ENCODE measurements around the gene PERP. TPM values are rescaled to one million over a fixed set of nuclear protein-coding genes. Genes with fewer than 3 reads are reported as not detected.

The PERP gene
- 10 to 100 TPM; 21.1 to 23.7 TPM for total RNA-seq

- Histone ChIP-seq H3K4me3 (peak within 1 kb of the TSS; percentile 86), H3K4me1 (ENCODE audit: control insufficient read depth in 1 of 2, low read depth in 2 of 2) (peaks cover 13 to 34% of the 10 kb centered on the region in 2 donors), H3K36me3 (no peaks in the 10 kb centered on the region), H3K27ac (peak within 1 kb of the TSS; percentile 56 to 67), H3K27me3 (replicated peaks; ENCODE audit: insufficient read depth) (no peaks in the 10 kb centered on the region), H3K9me3 (no peaks in the 10 kb centered on the region)
- ATAC-seq (ENCODE audit: insufficient number of reproducible peaks, low FRiP score, low read depth), result peak; percentile 54
- no peak for DNase-seq (ENCODE audit: low spot score)
- no peak for TF ChIP-seq CTCF (IDR thresholded peaks at IDR 0.05)
Measured at GRCh38 chr6:138107078-138107751, at the start of gene PERP. PERP (minus strand) TSS chr6:138107419; CDS start chr6:138107340, 79 bp downstream.

GRCh38 chr6:138155443-138155842 is 48.2 kb upstream of the PERP start:
- ATAC-seq (ENCODE audit: insufficient number of reproducible peaks, low FRiP score, low read depth), result no peak
- no peak for TF ChIP-seq CTCF (IDR thresholded peaks at IDR 0.05)

GRCh38 chr6:138146544-138146943 is 39.3 kb upstream of the PERP start:
- ATAC-seq (ENCODE audit: insufficient number of reproducible peaks, low FRiP score, low read depth) (no peak), DNase-seq (ENCODE audit: low spot score) (no peak)
- Histone ChIP-seq H3K36me3 (no peaks in the 10 kb centered on the region), H3K4me3 (no peak overlapping the region), H3K27me3 (replicated peaks; ENCODE audit: insufficient read depth) (no peaks in the 10 kb centered on the region), H3K9me3 (no peaks in the 10 kb centered on the region), H3K4me1 (ENCODE audit: control insufficient read depth in 1 of 2, low read depth in 2 of 2) (no peaks in the 10 kb centered on the region), H3K27ac (no peak overlapping the region)
- no peak for TF ChIP-seq CTCF (IDR thresholded peaks at IDR 0.05)

More at GRCh38 chr6:138155443-138155842, 48.2 kb upstream of the PERP start:
- DNase-seq (ENCODE audit: low spot score), result no peak
- Histone ChIP-seq H3K4me1 (ENCODE audit: control insufficient read depth in 1 of 2, low read depth in 2 of 2) (no peaks in the 10 kb centered on the region), H3K4me3 (no peak overlapping the region), H3K27me3 (replicated peaks; ENCODE audit: insufficient read depth) (no peaks in the 10 kb centered on the region), H3K27ac (no peak overlapping the region), H3K36me3 (no peaks in the 10 kb centered on the region), H3K9me3 (no peaks in the 10 kb centered on the region)

GRCh38 chr6:138145402-138145801 is 38.2 kb upstream of the PERP start:
- DNase-seq (ENCODE audit: low spot score), result no peak
- Histone ChIP-seq H3K4me1 (ENCODE audit: control insufficient read depth in 1 of 2, low read depth in 2 of 2) (no peaks in the 10 kb centered on the region), H3K27me3 (replicated peaks; ENCODE audit: insufficient read depth) (no peaks in the 10 kb centered on the region), H3K4me3 (no peak overlapping the region), H3K9me3 (no peaks in the 10 kb centered on the region), H3K27ac (no peak overlapping the region), H3K36me3 (no peaks in the 10 kb centered on the region)
- ATAC-seq (ENCODE audit: insufficient number of reproducible peaks, low FRiP score, low read depth), result no peak
- no peak for TF ChIP-seq CTCF (IDR thresholded peaks at IDR 0.05)

GRCh38 chr6:138142806-138143205 is 35.6 kb upstream of the PERP start:
- H3K27ac ChIP-seq, result no peak overlapping the region
- no peaks in the 10 kb centered on the region for H3K27me3 ChIP-seq (replicated peaks; ENCODE audit: insufficient read depth)
- H3K4me1 ChIP-seq (ENCODE audit: control insufficient read depth in 1 of 2, low read depth in 2 of 2), result no peaks in the 10 kb centered on the region
- ATAC-seq (ENCODE audit: insufficient number of reproducible peaks, low FRiP score, low read depth) (no peak), DNase-seq (ENCODE audit: low spot score) (no peak)
- TF ChIP-seq CTCF (IDR thresholded peaks at IDR 0.05), result no peak
- no peaks in the 10 kb centered on the region for H3K36me3 ChIP-seq
- H3K9me3 ChIP-seq, result no peaks in the 10 kb centered on the region
- H3K4me3 ChIP-seq, result no peak overlapping the region

Data from thoracic aorta (tissue), 2 donors.